Skeletal muscle cell (primary cell): Measurements from ENCODE around the gene LPIN2.
"Not testable (repeated sequence)": the region's sequence is repeated elsewhere in the genome, so short reads cannot be mapped to it uniquely, and the experiment has no call there.

Experiments
- DNase-seq: peaks from one replicate; pipeline ENCODE4 v3.0.0-alpha.2; 2010; ENCODE audit warnings: low read depth
- H3K4me3 ChIP-seq: 2 replicates; pipeline ENCODE4 v1.5.1; 2011; ENCODE audit warnings: low read depth, mild to moderate bottlenecking, control low read depth, low read length, moderate library complexity

LPIN2 gene

GRCh38 chr18:3013024-3013804 is at the start of gene LPIN2:
Gene LPIN2, minus strand, starts transcription at chr18:3013144. Its CDS starts 52,304 bp downstream, at chr18:2960840.
- DNase-seq: peak; percentile 91
- peak within 1 kb of the TSS; percentile 69 for H3K4me3 ChIP-seq

- H3K4me3 ChIP-seq: no peak overlapping the region
- no peak for DNase-seq
These were observed 48.8 kb upstream of the LPIN2 start for GRCh38 chr18:3061581-3062312.

DNA sequence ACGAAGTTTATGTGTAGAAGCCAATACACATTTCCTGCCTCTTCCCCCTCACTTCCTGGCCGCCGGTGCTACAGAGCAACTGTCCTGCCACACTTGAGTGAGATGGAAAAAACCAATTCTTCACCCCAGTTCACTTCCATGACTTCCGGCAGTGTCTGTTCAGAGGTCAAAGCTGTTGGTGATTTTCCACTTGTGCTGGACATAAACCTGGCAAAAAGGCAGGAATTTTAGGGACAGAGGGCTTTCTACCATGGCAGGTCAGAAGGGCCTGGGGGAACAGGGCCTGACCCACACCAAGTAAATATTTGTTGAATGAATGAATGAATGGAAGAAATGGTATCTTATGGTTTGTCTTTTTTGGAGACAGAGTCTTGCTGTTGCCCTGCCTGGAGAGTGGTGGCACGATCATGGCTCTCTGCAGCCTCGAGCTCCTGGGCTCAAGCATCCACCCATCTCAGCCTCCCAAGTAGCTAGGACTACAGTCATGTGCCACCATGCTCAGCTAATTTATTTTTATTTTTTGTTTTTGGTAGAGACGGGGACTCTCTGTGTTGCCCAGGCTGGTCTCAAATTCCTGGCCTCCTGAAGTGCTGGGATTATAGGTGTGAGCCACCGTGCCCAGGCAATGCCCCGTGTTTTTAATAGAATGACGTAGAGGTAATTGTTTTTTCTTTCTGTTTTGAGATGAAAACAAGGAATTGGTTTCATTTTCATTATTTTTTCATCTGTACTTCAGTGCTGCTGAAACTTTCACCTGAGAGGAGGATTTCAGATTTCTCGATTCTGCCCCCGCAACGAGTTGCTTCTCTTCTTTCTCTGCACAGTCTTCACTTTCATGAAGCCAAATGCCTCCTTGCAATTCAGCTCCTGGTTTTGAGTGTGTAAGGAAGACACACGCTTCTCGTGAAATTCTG is 48.0 kb upstream of the LPIN2 start:
- H3K4me3 ChIP-seq: no peak overlapping the region
- DNase-seq: no peak

GRCh38 chr18:3059272-3059671 is 46.3 kb upstream of the LPIN2 start:
- DNase-seq: no peak

GRCh38 chr18:3058328-3059191 is 45.6 kb upstream of the LPIN2 start:
- H3K4me3 ChIP-seq: no peak overlapping the region
- no peak for DNase-seq

More at GRCh38 chr18:3059272-3059671, 46.3 kb upstream of the LPIN2 start:
- H3K4me3 ChIP-seq: no peak overlapping the region

DNA sequence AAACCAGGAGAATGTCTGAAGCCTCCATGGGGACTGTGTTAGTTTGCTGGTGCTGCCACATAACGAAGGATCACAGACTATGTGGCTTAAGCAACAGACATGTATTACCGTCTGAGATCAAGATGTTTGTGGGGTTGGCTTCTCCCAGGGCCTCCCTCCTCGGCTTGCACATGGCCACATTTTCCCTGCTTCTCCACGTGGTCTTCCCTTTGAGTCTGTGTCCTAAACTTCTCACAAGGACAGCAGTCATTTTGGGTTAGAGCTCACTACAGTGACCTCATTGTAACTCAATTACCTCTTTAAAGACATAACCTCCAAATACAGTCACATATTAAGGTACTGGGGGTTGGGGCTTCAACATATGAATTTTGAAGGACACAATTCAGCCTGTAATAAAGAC is 44.6 kb upstream of the LPIN2 start:
- DNase-seq: no peak
- H3K4me3 ChIP-seq: no peak overlapping the region

DNA sequence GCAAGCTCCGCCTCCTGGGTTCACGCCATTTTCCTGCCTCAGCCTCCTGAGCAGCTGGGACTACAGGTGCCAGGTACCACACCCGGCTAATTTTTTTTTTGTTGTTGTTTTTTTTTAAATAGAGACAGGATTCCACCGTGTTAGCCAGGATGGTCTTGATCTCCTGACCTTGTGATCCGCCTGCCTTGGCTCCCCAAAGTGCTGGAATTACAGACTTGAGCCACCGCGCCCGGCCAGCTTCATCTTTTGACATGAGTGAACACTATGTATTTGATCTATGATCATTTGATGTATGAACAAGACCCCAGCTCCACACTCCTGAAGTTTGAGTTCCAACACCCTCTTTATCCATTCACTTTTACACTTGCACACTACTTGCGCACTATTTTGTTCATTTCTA is 43.4 kb upstream of the LPIN2 start:
- H3K4me3 ChIP-seq: no peak overlapping the region
- no peak for DNase-seq

GRCh38 chr18:3055816-3056215 is 42.9 kb upstream of the LPIN2 start:
- no peak for DNase-seq

GRCh38 chr18:3055186-3055728 is 42.3 kb upstream of the LPIN2 start:
- DNase-seq: peak; percentile 4
- H3K4me3 ChIP-seq: no peak overlapping the region

More at GRCh38 chr18:3055816-3056215, 42.9 kb upstream of the LPIN2 start:
- no peak overlapping the region for H3K4me3 ChIP-seq

GRCh38 chr18:3054780-3055179 is 41.8 kb upstream of the LPIN2 start:
- no peak for DNase-seq
- H3K4me3 ChIP-seq: no peak overlapping the region

GRCh38 chr18:3054214-3054613 is 41.3 kb upstream of the LPIN2 start:
- H3K4me3 ChIP-seq: no peak overlapping the region
- DNase-seq: no peak

GRCh38 chr18:3053081-3053480 is 40.1 kb upstream of the LPIN2 start:
- no peak for DNase-seq
- no peak overlapping the region for H3K4me3 ChIP-seq

- DNase-seq: no peak
- no peak overlapping the region for H3K4me3 ChIP-seq
These were observed 39.4 kb upstream of the LPIN2 start for GRCh38 chr18:3052411-3052758.

GRCh38 chr18:3051718-3052410 is 38.9 kb upstream of the LPIN2 start:
- H3K4me3 ChIP-seq: no peak overlapping the region
- DNase-seq: no peak

DNA sequence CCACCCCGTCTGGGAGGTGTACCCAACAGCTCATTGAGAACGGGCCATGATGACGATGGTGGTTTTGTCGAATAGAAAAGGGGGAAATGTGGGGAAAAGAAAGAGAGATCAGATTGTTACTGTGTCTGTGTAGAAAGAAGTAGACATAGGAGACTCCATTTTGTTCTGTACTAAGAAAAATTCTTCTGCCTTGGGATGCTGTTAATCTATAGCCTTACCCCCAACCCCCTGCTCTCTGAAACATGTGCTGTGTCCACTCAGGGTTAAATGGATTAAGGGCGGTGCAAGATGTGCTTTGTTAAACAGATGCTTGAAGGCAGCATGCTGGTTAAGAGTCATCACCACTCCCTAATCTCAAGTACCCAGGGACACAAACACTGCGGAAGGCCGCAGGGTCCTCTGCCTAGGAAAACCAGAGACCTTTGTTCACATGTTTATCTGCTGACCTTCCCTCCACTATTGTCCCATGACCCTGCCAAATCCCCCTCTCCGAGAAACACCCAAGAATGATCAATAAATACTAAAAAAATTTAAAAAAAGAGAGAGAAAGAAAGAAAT is 37.0 kb upstream of the LPIN2 start:
- DNase-seq, H3K4me3 ChIP-seq: not testable (repeated sequence)

DNA sequence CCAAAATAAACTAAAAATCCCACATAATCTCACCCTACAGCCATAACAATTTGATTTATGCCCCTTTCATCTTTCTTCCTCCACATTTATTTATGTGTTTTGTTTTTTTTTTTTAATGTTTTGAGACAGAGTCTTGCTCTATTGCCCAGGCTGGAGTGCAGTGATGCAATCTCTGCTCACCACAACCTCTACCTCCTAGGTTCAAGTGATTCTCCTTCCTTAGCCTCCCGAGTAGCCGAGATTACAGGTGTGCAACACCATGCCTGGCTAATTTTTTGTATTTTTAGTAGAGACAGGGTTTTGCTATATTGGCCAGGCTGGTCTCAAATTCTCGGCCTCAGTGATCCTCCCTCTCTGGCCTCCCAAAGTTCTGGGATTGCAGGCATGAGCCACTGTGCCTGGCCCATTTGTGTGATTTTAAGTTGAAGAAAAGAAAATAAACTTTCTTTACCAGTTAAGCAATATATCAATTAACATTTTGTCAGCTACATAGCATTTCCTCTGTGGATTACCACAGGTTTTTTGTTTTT is 35.9 kb upstream of the LPIN2 start:
- H3K4me3 ChIP-seq: no peak overlapping the region
- no peak for DNase-seq

GRCh38 chr18:3048121-3048520 is 35.2 kb upstream of the LPIN2 start:
- H3K4me3 ChIP-seq: no peak overlapping the region
- DNase-seq: no peak
